ENCODE results near the gene PEA15. TPM values are rescaled to one million over a fixed set of nuclear protein-coding genes. Genes with fewer than 3 reads are reported as not detected.
A peak's percentile ranks its signal among the peaks of the same experiment; 100 is the strongest.

PEA15 gene
- total RNA-seq, 1 experiment from 2014 or later, result 56.3 TPM

DNA sequence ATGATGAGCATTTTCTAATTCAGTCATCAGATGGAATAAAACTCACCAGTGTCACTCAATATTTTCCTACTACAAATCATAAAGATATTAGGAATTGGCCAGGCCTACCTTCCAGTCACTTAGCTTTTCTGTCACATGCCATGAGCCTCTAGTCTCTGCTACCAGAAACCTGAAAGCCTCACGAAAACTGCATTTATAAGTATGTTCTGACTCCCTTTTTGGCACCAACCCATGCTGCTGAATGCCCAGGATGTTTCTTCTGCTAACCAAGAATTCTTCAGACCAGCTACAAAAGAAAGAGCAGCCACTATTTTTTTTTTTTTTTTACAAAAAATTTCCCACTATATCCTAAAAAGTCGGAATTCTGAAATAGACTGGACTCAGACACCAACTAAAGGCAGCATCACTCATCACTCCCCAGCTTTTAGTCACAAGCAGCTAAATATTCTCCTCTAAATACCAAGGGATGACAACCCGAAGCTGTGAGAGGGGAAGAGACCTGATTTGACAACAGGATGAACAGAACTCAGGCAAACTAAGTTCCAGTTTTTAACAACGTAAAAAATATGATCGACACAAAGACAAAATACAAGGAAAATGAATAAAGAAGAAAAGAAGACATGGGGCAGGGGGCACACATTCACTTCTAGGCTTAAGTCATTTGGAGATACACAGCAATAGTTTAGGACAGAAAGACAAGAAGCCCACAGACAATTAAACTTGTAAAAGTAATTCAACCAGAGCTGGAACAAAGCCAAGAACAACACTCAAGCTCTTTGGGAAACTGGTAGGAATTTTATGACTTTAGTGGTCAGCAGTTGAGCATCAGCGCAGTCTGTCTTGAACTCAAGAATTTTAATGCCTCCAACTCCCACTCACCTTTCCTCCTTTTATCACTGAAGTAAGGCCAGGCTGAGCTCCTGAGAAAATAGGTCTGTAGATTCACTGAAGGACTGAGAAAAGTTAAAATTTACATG, 55.5 kb downstream of the PEA15 start:
- peaks cover 5% of the 10 kb centered on the region; the same call in 1 of the 2 replicates for H3K27me3 Mint-ChIP-seq (ENCODE audit: low read depth)
- no peak for ATAC-seq
- peak overlapping the region; percentile 98 for H3K4me3 Mint-ChIP-seq
- no peaks in the 10 kb centered on the region for H3K9me3 Mint-ChIP-seq
- ChIA-PET POLR2A (interaction anchor here (1.2 to 1.8 kb wide), 2 partner anchors 9 to 162 kb away, joined by 3 to 6 read pairs; partner anchors contain the start of gene IGSF8), CTCF (interaction anchor here (0.7 to 8.9 kb wide), 6 partner anchors 9 to 182 kb away, joined by 3 to 60 read pairs (median 11); no protein-coding TSS in a partner anchor)
- TF ChIP-seq ELF4 (CRISPR knock-in tag; IDR thresholded peaks at IDR 0.05; ENCODE audit: low read depth) (no peak), ZNF317 (CRISPR knock-in tag; IDR thresholded peaks at IDR 0.05; ENCODE audit: borderline replicate concordance, low read depth) (no peak), ZNF219 (CRISPR knock-in tag; IDR thresholded peaks at IDR 0.05; ENCODE audit: borderline replicate concordance) (no peak), ZNF138 (CRISPR knock-in tag; conservative IDR thresholded peaks at IDR 0.05) (no peak), GRHL2 (CRISPR knock-in tag; IDR thresholded peaks at IDR 0.05; ENCODE audit: insufficient replicate concordance, severe bottlenecking) (no peak), ZNF263 (CRISPR knock-in tag; IDR thresholded peaks at IDR 0.05; ENCODE audit: low read depth) (no peak)
- TF ChIP-seq, protein P1, sequence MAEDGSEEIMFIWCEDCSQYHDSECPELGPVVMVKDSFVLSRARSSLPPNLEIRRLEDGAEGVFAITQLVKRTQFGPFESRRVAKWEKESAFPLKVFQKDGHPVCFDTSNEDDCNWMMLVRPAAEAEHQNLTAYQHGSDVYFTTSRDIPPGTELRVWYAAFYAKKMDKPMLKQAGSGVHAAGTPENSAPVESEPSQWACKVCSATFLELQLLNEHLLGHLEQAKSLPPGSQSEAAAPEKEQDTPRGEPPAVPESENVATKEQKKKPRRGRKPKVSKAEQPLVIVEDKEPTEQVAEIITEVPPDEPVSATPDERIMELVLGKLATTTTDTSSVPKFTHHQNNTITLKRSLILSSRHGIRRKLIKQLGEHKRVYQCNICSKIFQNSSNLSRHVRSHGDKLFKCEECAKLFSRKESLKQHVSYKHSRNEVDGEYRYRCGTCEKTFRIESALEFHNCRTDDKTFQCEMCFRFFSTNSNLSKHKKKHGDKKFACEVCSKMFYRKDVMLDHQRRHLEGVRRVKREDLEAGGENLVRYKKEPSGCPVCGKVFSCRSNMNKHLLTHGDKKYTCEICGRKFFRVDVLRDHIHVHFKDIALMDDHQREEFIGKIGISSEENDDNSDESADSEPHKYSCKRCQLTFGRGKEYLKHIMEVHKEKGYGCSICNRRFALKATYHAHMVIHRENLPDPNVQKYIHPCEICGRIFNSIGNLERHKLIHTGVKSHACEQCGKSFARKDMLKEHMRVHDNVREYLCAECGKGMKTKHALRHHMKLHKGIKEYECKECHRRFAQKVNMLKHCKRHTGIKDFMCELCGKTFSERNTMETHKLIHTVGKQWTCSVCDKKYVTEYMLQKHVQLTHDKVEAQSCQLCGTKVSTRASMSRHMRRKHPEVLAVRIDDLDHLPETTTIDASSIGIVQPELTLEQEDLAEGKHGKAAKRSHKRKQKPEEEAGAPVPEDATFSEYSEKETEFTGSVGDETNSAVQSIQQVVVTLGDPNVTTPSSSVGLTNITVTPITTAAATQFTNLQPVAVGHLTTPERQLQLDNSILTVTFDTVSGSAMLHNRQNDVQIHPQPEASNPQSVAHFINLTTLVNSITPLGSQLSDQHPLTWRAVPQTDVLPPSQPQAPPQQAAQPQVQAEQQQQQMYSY (CRISPR knock-in tag; IDR thresholded peaks at IDR 0.05), result no peak
- TF ChIP-seq, protein P2, sequence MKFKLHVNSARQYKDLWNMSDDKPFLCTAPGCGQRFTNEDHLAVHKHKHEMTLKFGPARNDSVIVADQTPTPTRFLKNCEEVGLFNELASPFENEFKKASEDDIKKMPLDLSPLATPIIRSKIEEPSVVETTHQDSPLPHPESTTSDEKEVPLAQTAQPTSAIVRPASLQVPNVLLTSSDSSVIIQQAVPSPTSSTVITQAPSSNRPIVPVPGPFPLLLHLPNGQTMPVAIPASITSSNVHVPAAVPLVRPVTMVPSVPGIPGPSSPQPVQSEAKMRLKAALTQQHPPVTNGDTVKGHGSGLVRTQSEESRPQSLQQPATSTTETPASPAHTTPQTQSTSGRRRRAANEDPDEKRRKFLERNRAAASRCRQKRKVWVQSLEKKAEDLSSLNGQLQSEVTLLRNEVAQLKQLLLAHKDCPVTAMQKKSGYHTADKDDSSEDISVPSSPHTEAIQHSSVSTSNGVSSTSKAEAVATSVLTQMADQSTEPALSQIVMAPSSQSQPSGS (CRISPR knock-in tag; IDR thresholded peaks at IDR 0.05; ENCODE audit: borderline replicate concordance, low read depth), result no peak
- TF ChIP-seq, protein P3, sequence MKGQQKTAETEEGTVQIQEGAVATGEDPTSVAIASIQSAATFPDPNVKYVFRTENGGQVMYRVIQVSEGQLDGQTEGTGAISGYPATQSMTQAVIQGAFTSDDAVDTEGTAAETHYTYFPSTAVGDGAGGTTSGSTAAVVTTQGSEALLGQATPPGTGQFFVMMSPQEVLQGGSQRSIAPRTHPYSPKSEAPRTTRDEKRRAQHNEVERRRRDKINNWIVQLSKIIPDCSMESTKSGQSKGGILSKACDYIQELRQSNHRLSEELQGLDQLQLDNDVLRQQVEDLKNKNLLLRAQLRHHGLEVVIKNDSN (CRISPR knock-in tag; IDR thresholded peaks at IDR 0.05), result no peak
- no peak for DNase-seq (ENCODE audit: low spot score)
- H3K4me1 Mint-ChIP-seq, result peaks cover 32% of the 10 kb centered on the region
- H3K36me3 Mint-ChIP-seq, result peaks cover 6% of the 10 kb centered on the region
- peak overlapping the region; percentile 99 for H3K27ac Mint-ChIP-seq

DNA sequence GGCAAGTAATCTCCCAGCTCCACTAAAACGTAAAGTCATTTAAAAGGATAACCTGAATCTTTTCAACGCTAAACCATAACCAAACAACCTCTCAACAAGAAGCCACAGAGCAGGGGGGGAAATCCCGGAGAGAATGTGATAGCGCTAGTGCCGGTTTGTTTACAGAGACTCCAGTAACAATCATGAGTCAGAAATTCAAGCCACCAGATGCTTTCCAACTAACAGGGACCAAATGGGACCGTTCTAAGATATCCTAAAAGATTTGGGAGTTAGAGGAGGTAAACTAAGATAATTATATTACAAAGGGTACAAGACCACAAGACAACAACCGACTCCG, 56.3 kb downstream of the PEA15 start:
- peak; percentile 4 for ATAC-seq
- Mint-ChIP-seq H3K36me3 (peaks cover 6% of the 10 kb centered on the region), H3K27ac (peak overlapping the region; percentile 99), H3K27me3 (ENCODE audit: low read depth) (peaks cover 5% of the 10 kb centered on the region; the same call in 1 of the 2 replicates), H3K4me3 (peak overlapping the region; percentile 98), H3K4me1 (peaks cover 32% of the 10 kb centered on the region), H3K9me3 (no peaks in the 10 kb centered on the region)
- TF ChIP-seq, protein P4, sequence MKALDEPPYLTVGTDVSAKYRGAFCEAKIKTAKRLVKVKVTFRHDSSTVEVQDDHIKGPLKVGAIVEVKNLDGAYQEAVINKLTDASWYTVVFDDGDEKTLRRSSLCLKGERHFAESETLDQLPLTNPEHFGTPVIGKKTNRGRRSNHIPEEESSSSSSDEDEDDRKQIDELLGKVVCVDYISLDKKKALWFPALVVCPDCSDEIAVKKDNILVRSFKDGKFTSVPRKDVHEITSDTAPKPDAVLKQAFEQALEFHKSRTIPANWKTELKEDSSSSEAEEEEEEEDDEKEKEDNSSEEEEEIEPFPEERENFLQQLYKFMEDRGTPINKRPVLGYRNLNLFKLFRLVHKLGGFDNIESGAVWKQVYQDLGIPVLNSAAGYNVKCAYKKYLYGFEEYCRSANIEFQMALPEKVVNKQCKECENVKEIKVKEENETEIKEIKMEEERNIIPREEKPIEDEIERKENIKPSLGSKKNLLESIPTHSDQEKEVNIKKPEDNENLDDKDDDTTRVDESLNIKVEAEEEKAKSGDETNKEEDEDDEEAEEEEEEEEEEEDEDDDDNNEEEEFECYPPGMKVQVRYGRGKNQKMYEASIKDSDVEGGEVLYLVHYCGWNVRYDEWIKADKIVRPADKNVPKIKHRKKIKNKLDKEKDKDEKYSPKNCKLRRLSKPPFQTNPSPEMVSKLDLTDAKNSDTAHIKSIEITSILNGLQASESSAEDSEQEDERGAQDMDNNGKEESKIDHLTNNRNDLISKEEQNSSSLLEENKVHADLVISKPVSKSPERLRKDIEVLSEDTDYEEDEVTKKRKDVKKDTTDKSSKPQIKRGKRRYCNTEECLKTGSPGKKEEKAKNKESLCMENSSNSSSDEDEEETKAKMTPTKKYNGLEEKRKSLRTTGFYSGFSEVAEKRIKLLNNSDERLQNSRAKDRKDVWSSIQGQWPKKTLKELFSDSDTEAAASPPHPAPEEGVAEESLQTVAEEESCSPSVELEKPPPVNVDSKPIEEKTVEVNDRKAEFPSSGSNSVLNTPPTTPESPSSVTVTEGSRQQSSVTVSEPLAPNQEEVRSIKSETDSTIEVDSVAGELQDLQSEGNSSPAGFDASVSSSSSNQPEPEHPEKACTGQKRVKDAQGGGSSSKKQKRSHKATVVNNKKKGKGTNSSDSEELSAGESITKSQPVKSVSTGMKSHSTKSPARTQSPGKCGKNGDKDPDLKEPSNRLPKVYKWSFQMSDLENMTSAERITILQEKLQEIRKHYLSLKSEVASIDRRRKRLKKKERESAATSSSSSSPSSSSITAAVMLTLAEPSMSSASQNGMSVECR (CRISPR knock-in tag; IDR thresholded peaks at IDR 0.05; ENCODE audit: borderline replicate concordance), result 0 out of 2 replicates have a peak, but pooled peaks have one; percentile 5
- TF ChIP-seq, protein P5, sequence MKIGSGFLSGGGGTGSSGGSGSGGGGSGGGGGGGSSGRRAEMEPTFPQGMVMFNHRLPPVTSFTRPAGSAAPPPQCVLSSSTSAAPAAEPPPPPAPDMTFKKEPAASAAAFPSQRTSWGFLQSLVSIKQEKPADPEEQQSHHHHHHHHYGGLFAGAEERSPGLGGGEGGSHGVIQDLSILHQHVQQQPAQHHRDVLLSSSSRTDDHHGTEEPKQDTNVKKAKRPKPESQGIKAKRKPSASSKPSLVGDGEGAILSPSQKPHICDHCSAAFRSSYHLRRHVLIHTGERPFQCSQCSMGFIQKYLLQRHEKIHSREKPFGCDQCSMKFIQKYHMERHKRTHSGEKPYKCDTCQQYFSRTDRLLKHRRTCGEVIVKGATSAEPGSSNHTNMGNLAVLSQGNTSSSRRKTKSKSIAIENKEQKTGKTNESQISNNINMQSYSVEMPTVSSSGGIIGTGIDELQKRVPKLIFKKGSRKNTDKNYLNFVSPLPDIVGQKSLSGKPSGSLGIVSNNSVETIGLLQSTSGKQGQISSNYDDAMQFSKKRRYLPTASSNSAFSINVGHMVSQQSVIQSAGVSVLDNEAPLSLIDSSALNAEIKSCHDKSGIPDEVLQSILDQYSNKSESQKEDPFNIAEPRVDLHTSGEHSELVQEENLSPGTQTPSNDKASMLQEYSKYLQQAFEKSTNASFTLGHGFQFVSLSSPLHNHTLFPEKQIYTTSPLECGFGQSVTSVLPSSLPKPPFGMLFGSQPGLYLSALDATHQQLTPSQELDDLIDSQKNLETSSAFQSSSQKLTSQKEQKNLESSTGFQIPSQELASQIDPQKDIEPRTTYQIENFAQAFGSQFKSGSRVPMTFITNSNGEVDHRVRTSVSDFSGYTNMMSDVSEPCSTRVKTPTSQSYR (CRISPR knock-in tag; IDR thresholded peaks at IDR 0.05), result no peak
- CTCF ChIA-PET, result interaction anchor here (1.4 to 8.9 kb wide), 6 partner anchors 10 to 115 kb away, joined by 4 to 60 read pairs (median 11); no protein-coding TSS in a partner anchor
- DNase-seq (ENCODE audit: low spot score), result no peak
- POLR2A ChIA-PET, result interaction anchor here (0.5 to 1.8 kb wide), 5 partner anchors 10 to 163 kb away, joined by 3 to 12 read pairs (median 3); partner anchors contain the start of genes IGSF8 and PEX19
